Parathyroid adenoma (tissue), 2 donors: ENCODE measurements around the gene ZNF786.

Source experiments
- H2AFZ ChIP-seq: fragments of 300-600 bp; sonication (generic); one replicate; pipeline ENCODE4 v1.7.0; 2017; ENCODE audit warnings: antibody characterized with exemption, mild to moderate bottlenecking
- H3K27ac ChIP-seq: fragments of 300-600 bp; sonication (generic); one replicate; pipeline ENCODE4 v1.7.0; 2017
- H3K27me3 ChIP-seq: fragments of 300-600 bp; sonication (generic); one replicate; pipeline ENCODE4 v1.7.0; 2017; ENCODE audit warnings: low read length; ENCODE audit not compliant: control insufficient read depth, insufficient read depth
- H3K36me3 ChIP-seq: fragments of 300-600 bp; sonication (generic); one replicate; pipeline ENCODE4 v1.7.0; 2017; ENCODE audit warnings: low read length; ENCODE audit not compliant: control insufficient read depth, insufficient read depth
- H3K4me1 ChIP-seq: fragments of 300-600 bp; sonication (generic); one replicate; pipeline ENCODE4 v1.7.0; 2017; ENCODE audit warnings: control low read depth
- H3K4me2 ChIP-seq: fragments of 300-600 bp; sonication (generic); one replicate; pipeline ENCODE4 v1.7.0; 2017; ENCODE audit warnings: low read length
- H3K4me3 ChIP-seq: fragments of 300-600 bp; sonication (generic); one replicate; pipeline ENCODE4 v1.7.0; 2017; ENCODE audit warnings: low read depth, low read length
- H3K79me2 ChIP-seq: fragments of 300-600 bp; sonication (generic); one replicate; pipeline ENCODE4 v1.7.0; 2017; ENCODE audit warnings: control low read depth
- H3K9ac ChIP-seq: fragments of 300-600 bp; sonication (generic); one replicate; pipeline ENCODE4 v1.7.0; 2017; ENCODE audit warnings: mild to moderate bottlenecking
- H3K9me3 ChIP-seq: fragments of 300-600 bp; sonication (generic); one replicate; pipeline ENCODE4 v1.7.0; 2017; ENCODE audit warnings: low read length; ENCODE audit not compliant: control insufficient read depth
- CTCF ChIP-seq: fragments of 300-600 bp; sonication (generic); IDR thresholded peaks from one replicate; pipeline ENCODE4 v1.7.0; 2017; ENCODE audit warnings: antibody characterized with exemption, mild to moderate bottlenecking
- donor health status: primary hyperparathyroidism.

ZNF786 gene

GRCh38 chr7:149074116-149074885 lies 16.2 kb downstream of the ZNF786 start:
- H3K27me3 ChIP-seq = no peaks in the 10 kb centered on the region
- no peak overlapping the region for H3K4me3 ChIP-seq
- H3K4me2 ChIP-seq = no peak overlapping the region
- no peaks in the 10 kb centered on the region for H3K9me3 ChIP-seq
- no peaks in the 10 kb centered on the region for H3K36me3 ChIP-seq
- H3K4me1 ChIP-seq = no peaks in the 10 kb centered on the region
- H3K9ac ChIP-seq = no peak overlapping the region
- no peak overlapping the region for H3K27ac ChIP-seq
- no peak overlapping the region for H2AFZ ChIP-seq
- no peaks in the 10 kb centered on the region for H3K79me2 ChIP-seq
- no peak for TF ChIP-seq CTCF

GRCh38 chr7:149072438-149072775 lies 18.1 kb downstream of the ZNF786 start:
- H3K36me3 ChIP-seq = no peaks in the 10 kb centered on the region
- no peak overlapping the region for H3K4me2 ChIP-seq
- H3K9ac ChIP-seq = no peak overlapping the region
- no peak overlapping the region for H3K4me3 ChIP-seq
- H3K27ac ChIP-seq = no peak overlapping the region
- no peaks in the 10 kb centered on the region for H3K9me3 ChIP-seq
- H3K79me2 ChIP-seq = no peaks in the 10 kb centered on the region
- TF ChIP-seq CTCF = no peak
- H2AFZ ChIP-seq = no peak overlapping the region
- H3K27me3 ChIP-seq = no peaks in the 10 kb centered on the region
- H3K4me1 ChIP-seq = no peaks in the 10 kb centered on the region

- H3K4me1 ChIP-seq = no peaks in the 10 kb centered on the region
- no peaks in the 10 kb centered on the region for H3K9me3 ChIP-seq
- H3K4me2 ChIP-seq = no peak overlapping the region
- no peak overlapping the region for H2AFZ ChIP-seq
- H3K27me3 ChIP-seq = no peaks in the 10 kb centered on the region
- H3K79me2 ChIP-seq = no peaks in the 10 kb centered on the region
- TF ChIP-seq CTCF = no peak
- H3K9ac ChIP-seq = no peak overlapping the region
- H3K27ac ChIP-seq = no peak overlapping the region
- H3K36me3 ChIP-seq = no peaks in the 10 kb centered on the region
- no peak overlapping the region for H3K4me3 ChIP-seq
Measured at GRCh38 chr7:149071641-149072437, 18.7 kb downstream of the ZNF786 start.

- Histone ChIP-seq H3K27ac (no peak overlapping the region), H3K9ac (no peak overlapping the region), H3K79me2 (no peaks in the 10 kb centered on the region), H3K4me3 (no peak overlapping the region), H2AFZ (no peak overlapping the region), H3K9me3 (no peaks in the 10 kb centered on the region), H3K27me3 (no peaks in the 10 kb centered on the region), H3K36me3 (no peaks in the 10 kb centered on the region), H3K4me2 (no peak overlapping the region), H3K4me1 (no peaks in the 10 kb centered on the region)
- no peak for TF ChIP-seq CTCF
Measured at GRCh38 chr7:149071182-149071635, 19.3 kb downstream of the ZNF786 start.
